ENCODE data around the gene LRIT1. TPM values are rescaled to one million over a fixed set of nuclear protein-coding genes. Genes with fewer than 3 reads are reported as not detected.

Gene LRIT1
- total RNA-seq, 1 donor from 2014 or later: not detected

GRCh38 chr10:84185526-84186175 lies 55.7 kb downstream of the LRIT1 start:
- no peaks in the 10 kb centered on the region for H3K27me3 ChIP-seq (ENCODE audit: insufficient read depth, low read length)
- H3K27ac ChIP-seq (ENCODE audit: low read depth, low read length): no peak overlapping the region
- no peaks in the 10 kb centered on the region for H3K4me1 Mint-ChIP-seq (ENCODE audit: low read depth, unreplicated experiment)
- no peaks in the 10 kb centered on the region for H4K20me1 ChIP-seq (ENCODE audit: insufficient read depth, low read length)
- H3K36me3 ChIP-seq (ENCODE audit: insufficient read depth, low read length): no peaks in the 10 kb centered on the region
- H3K4me1 ChIP-seq (ENCODE audit: insufficient read depth, low read length): no peaks in the 10 kb centered on the region
- no peak overlapping the region for H3K4me3 Mint-ChIP-seq (ENCODE audit: unreplicated experiment)
- no peaks in the 10 kb centered on the region for H3K9me3 Mint-ChIP-seq (ENCODE audit: unreplicated experiment)
- H3K4me3 ChIP-seq (ENCODE audit: insufficient read depth, low read depth, low read length): no peak overlapping the region
- no peak overlapping the region for H3K9ac ChIP-seq (ENCODE audit: low read length)
- no peak for FAIRE-seq
- H3K27me3 Mint-ChIP-seq (ENCODE audit: low read depth, unreplicated experiment): peaks cover 6% of the 10 kb centered on the region
- no peaks in the 10 kb centered on the region for H3K79me2 ChIP-seq (ENCODE audit: insufficient read depth, low read length)
- no peaks in the 10 kb centered on the region for H3K36me3 Mint-ChIP-seq (ENCODE audit: low read depth, unreplicated experiment)
- DNase-seq (ENCODE audit: low read depth): no peak
- no peak overlapping the region for H2AFZ ChIP-seq (ENCODE audit: low read depth, low read length)
- H3K27ac Mint-ChIP-seq (ENCODE audit: unreplicated experiment): no peak overlapping the region
- H3K4me2 ChIP-seq (ENCODE audit: low read length): no peak overlapping the region
- no peaks in the 10 kb centered on the region for H3K9me3 ChIP-seq (ENCODE audit: insufficient read depth, low read depth, low read length)
- TF ChIP-seq EZH2 (IDR thresholded peaks at IDR 0.05; ENCODE audit: insufficient read depth, low read length) (no peak), CTCF (IDR thresholded peaks at IDR 0.05; ENCODE audit: insufficient read depth, low read depth, low read length) (no peak)

- Mint-ChIP-seq H3K36me3 (ENCODE audit: low read depth, unreplicated experiment) (no peaks in the 10 kb centered on the region), H3K27ac (ENCODE audit: unreplicated experiment) (no peak overlapping the region)
These were observed 56.8 kb downstream of the LRIT1 start for GRCh38 chr10:84184517-84184916.

More at GRCh38 chr10:84184517-84184916, 56.8 kb downstream of the LRIT1 start:
- H2AFZ ChIP-seq (ENCODE audit: low read depth, low read length): no peak overlapping the region
- H3K27me3 ChIP-seq (ENCODE audit: insufficient read depth, low read length): no peaks in the 10 kb centered on the region
- H4K20me1 ChIP-seq (ENCODE audit: insufficient read depth, low read length): no peaks in the 10 kb centered on the region
- no peak for TF ChIP-seq EZH2 (IDR thresholded peaks at IDR 0.05; ENCODE audit: insufficient read depth, low read length)
- no peak for TF ChIP-seq CTCF (IDR thresholded peaks at IDR 0.05; ENCODE audit: insufficient read depth, low read depth, low read length)
- no peak overlapping the region for H3K27ac ChIP-seq (ENCODE audit: low read depth, low read length)
- no peak overlapping the region for H3K4me2 ChIP-seq (ENCODE audit: low read length)
- H3K4me1 ChIP-seq (ENCODE audit: insufficient read depth, low read length): no peaks in the 10 kb centered on the region
- no peak overlapping the region for H3K9ac ChIP-seq (ENCODE audit: low read length)
- no peaks in the 10 kb centered on the region for H3K36me3 ChIP-seq (ENCODE audit: insufficient read depth, low read length)
- H3K4me3 ChIP-seq (ENCODE audit: insufficient read depth, low read depth, low read length): no peak overlapping the region
- Mint-ChIP-seq H3K9me3 (ENCODE audit: unreplicated experiment) (no peaks in the 10 kb centered on the region), H3K27me3 (ENCODE audit: low read depth, unreplicated experiment) (peaks cover 6% of the 10 kb centered on the region), H3K4me1 (ENCODE audit: low read depth, unreplicated experiment) (no peaks in the 10 kb centered on the region), H3K4me3 (ENCODE audit: unreplicated experiment) (no peak overlapping the region)
- DNase-seq (ENCODE audit: low read depth): no peak
- no peaks in the 10 kb centered on the region for H3K79me2 ChIP-seq (ENCODE audit: insufficient read depth, low read length)
- no peak for FAIRE-seq
- no peaks in the 10 kb centered on the region for H3K9me3 ChIP-seq (ENCODE audit: insufficient read depth, low read depth, low read length)
